ENCODE data around the gene C1QL3. TPM values are rescaled to one million over a fixed set of nuclear protein-coding genes. Genes with fewer than 3 reads are reported as not detected.

C1QL3 gene
- total RNA-seq, result not detected
- long read RNA-seq, result 0 reads

- DNase-seq (ENCODE audit: low spot score), result no peak
- intact Hi-C loops (cut with DNase I), result no loop called here
These were observed at the start of gene C1QL3 for GRCh38 chr10:16521311-16522016. Gene C1QL3 (minus strand): TSS chr10:16521879. CDS start chr10:16521065, 814 bp downstream.

GRCh38 chr10:16570731-16571130 lies 49.1 kb upstream of the C1QL3 start:
- intact Hi-C loops (cut with DNase I), result no loop called here
- DNase-seq (ENCODE audit: low spot score), result no peak

DNA sequence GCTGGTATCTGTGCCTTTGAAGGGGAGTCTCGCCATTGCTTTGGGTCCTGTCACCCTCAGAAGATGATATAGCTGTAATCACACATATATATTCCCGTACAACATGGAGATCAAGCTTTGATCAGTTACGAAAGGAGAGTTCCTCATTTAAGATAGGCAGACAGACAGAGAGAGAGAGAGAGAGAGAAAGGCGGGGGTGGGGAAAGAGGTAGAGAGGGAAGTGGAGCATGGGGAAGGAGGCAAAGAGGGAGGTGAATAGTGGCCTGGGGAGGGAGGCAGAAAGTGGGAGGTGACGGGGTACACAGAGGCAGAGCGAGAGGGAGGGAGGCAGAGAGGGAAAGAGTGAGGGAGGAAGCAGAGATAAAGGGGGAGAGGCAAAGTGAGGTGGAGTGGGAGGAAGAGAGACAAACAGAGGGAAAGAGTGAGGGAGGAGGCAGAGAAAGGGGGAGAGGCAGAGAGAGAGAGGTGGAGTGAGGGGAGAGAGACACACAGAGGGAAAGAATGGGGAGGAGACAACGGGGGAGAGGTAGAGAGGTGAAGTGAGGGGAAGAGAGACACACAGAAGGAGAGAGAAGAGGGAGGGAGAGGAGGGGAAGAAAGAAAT lies 44.6 kb upstream of the C1QL3 start:
- no peak for DNase-seq (ENCODE audit: low spot score)
- intact Hi-C loops (cut with DNase I), result no loop called here

- DNase-seq (ENCODE audit: low spot score), result no peak
- intact Hi-C loops (cut with DNase I), result no loop called here
These were observed 43.9 kb upstream of the C1QL3 start for GRCh38 chr10:16565604-16566003.

DNA sequence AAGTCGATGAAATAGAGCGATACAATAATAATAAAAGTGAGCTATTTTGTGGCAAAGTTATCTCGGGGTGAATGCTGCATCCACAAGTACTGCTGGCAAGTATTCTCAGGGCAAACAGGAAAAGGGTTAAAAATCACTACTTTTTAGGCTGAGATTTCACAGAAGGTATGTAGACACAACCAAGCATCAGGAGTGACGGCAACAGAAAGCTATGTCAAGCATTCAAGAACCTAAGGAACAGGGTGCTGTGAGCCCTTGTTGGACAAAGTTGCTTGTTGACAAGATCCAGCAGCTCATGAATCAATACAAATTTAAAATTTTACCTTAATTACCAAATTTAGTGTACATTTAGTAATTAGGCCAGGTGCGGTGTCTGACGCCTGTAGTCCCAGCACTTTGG lies 41.2 kb upstream of the C1QL3 start:
- intact Hi-C loops (cut with DNase I), result no loop called here
- DNase-seq (ENCODE audit: low spot score), result no peak

GRCh38 chr10:16559236-16559773 lies 37.6 kb upstream of the C1QL3 start:
- intact Hi-C loops (cut with DNase I), result no loop called here
- DNase-seq (ENCODE audit: low spot score), result no peak

- no peak for DNase-seq (ENCODE audit: low spot score)
- intact Hi-C loops (cut with DNase I), result no loop called here
These were observed 26.3 kb upstream of the C1QL3 start for GRCh38 chr10:16547973-16548372.

DNA sequence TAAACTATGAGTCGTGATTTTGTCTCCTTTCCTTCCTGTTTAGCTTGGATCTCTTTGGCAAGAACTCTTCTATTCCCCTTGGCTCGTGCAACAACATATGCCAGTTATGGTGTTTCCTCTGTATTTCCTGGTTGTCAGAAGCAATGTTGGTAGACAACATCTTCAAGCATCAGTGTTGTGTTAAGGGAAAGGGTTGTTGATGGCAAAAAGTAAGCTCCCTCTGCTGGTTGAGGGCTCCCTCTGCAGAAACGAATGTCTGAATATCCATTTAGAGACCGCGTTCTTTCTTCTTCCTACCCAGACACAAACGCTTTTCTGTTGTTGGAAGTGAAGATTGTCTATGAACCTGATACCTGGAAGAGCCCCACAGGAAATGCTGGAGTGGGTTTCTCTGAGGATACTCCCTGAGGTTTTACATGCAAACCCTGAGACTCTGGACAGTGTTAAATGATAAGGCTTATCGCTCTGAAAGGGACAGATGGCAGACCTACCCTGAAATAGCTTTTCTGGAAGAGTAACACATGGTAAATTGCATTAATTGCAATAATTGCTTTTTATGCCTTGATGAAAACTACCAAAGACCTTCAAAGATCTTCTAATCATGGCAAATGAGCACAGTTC lies 23.5 kb upstream of the C1QL3 start:
- intact Hi-C loops (cut with DNase I), result no loop called here
- DNase-seq (ENCODE audit: low spot score), result no peak

DNA sequence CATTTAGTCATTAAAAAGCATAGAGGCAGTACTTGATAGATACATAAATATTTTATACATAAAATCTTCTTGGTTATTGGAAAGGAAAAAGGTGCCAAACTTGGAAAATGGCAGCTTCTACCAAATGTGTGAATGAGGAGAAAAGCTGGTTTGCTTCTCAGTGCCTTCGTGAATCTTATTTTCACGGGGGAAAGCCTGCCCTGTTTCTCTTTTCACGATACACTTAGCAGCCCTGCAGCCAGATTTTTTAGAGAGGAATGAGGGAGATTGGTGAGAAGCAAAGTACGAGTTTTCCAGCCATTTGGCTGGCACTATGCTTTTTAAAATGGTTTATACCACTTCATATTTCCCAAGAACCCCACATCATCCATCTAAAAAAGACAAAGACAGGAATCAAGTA lies 22.9 kb upstream of the C1QL3 start:
- no peak for DNase-seq (ENCODE audit: low spot score)
- intact Hi-C loops (cut with DNase I), result no loop called here

- no peak for DNase-seq (ENCODE audit: low spot score)
- intact Hi-C loops (cut with DNase I), result no loop called here
These were observed 22.4 kb upstream of the C1QL3 start for GRCh38 chr10:16544099-16544498.

- DNase-seq (ENCODE audit: low spot score), result no peak
- intact Hi-C loops (cut with DNase I), result no loop called here
These were observed 14.5 kb upstream of the C1QL3 start for GRCh38 chr10:16536155-16536554.

DNA sequence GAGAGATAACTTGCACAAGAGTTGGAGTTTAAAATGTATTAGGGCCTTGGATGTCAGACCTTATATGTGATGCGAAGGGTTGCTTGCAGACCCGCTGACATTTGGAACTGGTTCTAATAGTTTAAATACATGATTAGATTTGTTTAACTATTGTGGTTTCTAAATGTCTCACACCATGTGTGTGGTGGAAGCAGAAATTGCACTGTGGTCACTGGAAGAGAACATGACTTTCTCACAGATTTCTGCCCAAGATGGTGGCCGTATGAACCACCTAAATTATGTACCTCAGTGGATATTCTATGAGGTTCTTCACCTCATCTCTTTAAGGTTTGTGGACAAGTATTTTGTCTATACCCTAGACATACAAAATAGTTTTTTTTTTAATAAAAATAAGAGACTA lies 8.2 kb upstream of the C1QL3 start:
- no peak for DNase-seq (ENCODE audit: low spot score)
- intact Hi-C loops (cut with DNase I), result no loop called here

DNA sequence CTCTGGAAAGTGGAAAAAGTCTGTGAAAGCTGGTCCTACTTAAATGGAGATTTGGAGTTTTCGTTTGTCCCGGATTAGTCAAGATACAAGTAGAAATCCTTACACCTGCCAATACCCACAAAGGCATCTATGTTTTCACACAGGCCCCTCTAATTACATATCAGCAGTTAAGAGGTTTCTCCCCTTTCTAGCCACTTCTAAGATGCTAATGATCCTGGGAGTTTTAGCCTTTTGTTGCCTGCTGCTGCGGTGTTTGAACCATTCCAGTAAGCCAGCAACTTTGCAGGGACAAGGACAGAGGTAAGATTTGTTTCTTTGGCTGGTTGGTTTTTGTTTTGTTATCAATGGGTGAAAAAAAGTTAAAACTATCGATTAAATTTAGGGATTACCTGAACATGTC lies 5.8 kb upstream of the C1QL3 start:
- intact Hi-C loops (cut with DNase I), result no loop called here

DNA sequence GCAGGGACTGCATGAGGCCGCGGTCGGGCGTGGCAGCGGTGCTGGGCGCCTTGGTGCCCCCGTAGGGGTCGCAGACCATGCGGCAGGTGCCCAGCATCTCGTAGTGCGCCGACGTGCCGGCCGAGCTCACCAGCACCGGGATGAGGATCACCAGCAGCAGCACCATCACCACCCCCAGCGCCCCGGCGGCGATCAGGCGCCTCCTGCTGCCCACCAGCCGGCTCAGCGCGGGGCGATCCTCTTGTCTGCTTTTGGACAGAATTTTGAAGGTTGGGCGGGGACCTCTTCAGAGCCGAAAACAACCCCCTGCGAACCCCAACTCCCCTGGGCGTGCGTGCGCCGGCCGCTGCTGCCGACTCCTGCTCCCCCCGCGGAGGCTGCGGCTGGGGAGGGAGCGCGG lies 779 bp downstream of the C1QL3 start:
- no peak for DNase-seq (ENCODE audit: low spot score)
- intact Hi-C loops (cut with DNase I), result no loop called here

More for the DNA sequence above, 5.8 kb upstream of the C1QL3 start:
- DNase-seq (ENCODE audit: low spot score), result no peak

GRCh38 chr10:16519908-16520861 lies 1.5 kb downstream of the C1QL3 start:
- intact Hi-C loops (cut with DNase I), result no loop called here
- DNase-seq (ENCODE audit: low spot score), result no peak

GRCh38 chr10:16519250-16519907 lies 2.3 kb downstream of the C1QL3 start:
- DNase-seq (ENCODE audit: low spot score), result no peak
- intact Hi-C loops (cut with DNase I), result no loop called here

DNA sequence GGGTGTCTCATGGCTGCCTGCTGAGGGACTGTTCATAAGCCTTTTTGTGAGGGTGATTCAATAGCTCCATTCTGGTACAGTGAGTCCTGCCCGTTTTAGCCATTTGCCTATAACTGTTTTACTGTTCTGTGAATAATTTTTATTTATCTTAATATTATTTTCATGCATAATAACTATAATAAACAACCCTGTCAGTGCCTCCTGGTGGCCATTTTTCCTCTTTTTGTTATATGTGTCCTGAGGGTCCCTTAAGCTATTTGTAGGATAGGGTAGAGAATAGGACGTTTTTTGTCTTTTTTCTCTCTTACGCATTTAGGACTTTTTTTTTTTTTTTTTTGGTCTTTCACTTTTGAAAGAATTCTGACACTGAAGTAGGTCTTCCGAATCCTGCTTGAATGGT lies 2.9 kb downstream of the C1QL3 start:
- intact Hi-C loops (cut with DNase I), result no loop called here
- DNase-seq (ENCODE audit: low spot score), result no peak

DNA sequence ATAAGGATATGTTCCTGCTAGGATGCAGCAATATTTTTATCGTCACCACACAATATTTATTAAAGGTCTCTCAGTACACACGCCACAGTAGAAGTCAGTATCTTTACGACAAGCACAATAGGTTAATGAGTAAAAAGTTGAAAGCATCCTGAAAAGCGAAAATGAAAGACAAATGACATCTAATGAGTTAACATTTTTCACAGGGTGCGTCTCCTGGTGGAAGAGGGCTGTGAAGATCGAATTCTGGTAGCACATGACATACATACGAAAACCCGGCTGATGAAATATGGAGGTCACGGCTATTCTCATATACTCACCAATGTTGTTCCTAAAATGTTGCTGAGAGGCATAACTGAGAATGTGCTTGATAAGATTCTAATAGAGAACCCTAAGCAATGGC lies 10.8 kb downstream of the C1QL3 start:
- DNase-seq (ENCODE audit: low spot score), result no peak
- intact Hi-C loops (cut with DNase I), result no loop called here

GRCh38 chr10:16509996-16510395 lies 11.7 kb downstream of the C1QL3 start:
- intact Hi-C loops (cut with DNase I), result no loop called here
- no peak for DNase-seq (ENCODE audit: low spot score)

Data from cardiac septum (tissue), 1 donor.